AG04449 (cell line): Measurements from ENCODE around the gene PRR18.

ENCODE experiments used
- CTCF ChIA-PET: fragments of 350-600 bp; formaldehyde crosslinking; extraction: SDS; loops from one replicate; lab custom pipeline; 2021; ENCODE audit warnings: antibody characterized with exemption; lab: Yijun Ruan, JAX
- POLR2A ChIA-PET: fragments of 400-600, 350-600 bp; formaldehyde crosslinking; extraction: SDS; loops from one replicate; lab custom pipeline; 2020; ENCODE audit warnings: antibody characterized with exemption, inconsistent platforms; lab: Yijun Ruan, JAX
- DNase-seq: peaks from one replicate; pipeline ENCODE4 v3.0.0-alpha.2; 2010; ENCODE audit warnings: low read depth, low spot score
- H3K4me3 ChIP-seq: 2 replicates; pipeline ENCODE4 v1.5.1; 2011; ENCODE audit warnings: low read depth, mild to moderate bottlenecking, control low read depth, low read length
- TF ChIP-seq, protein P1 (sequence below): IDR thresholded peaks from one replicate; pipeline ENCODE4 v1.5.1; 2011; ENCODE audit warnings: mild to moderate bottlenecking, moderate library complexity, low read length, control low read depth, inconsistent platforms; ENCODE audit not compliant: insufficient read depth; ENCODE audit errors: missing control alignments

Gene PRR18

GRCh38 chr6:166315436-166315835 is 7.2 kb upstream of the PRR18 start:
- no peak for DNase-seq
- CTCF ChIA-PET = no interaction called here
- no peak overlapping the region for H3K4me3 ChIP-seq
- TF ChIP-seq, protein P1, sequence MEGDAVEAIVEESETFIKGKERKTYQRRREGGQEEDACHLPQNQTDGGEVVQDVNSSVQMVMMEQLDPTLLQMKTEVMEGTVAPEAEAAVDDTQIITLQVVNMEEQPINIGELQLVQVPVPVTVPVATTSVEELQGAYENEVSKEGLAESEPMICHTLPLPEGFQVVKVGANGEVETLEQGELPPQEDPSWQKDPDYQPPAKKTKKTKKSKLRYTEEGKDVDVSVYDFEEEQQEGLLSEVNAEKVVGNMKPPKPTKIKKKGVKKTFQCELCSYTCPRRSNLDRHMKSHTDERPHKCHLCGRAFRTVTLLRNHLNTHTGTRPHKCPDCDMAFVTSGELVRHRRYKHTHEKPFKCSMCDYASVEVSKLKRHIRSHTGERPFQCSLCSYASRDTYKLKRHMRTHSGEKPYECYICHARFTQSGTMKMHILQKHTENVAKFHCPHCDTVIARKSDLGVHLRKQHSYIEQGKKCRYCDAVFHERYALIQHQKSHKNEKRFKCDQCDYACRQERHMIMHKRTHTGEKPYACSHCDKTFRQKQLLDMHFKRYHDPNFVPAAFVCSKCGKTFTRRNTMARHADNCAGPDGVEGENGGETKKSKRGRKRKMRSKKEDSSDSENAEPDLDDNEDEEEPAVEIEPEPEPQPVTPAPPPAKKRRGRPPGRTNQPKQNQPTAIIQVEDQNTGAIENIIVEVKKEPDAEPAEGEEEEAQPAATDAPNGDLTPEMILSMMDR = no peak
- POLR2A ChIA-PET = no interaction called here

GRCh38 chr6:166314454-166314853 is 6.3 kb upstream of the PRR18 start:
- no peak for DNase-seq
- ChIA-PET POLR2A (no interaction called here), CTCF (interaction anchor here (1.2 to 2.6 kb wide), 8 partner anchors 11 to 99 kb away, joined by 4 to 26 read pairs (median 6); no protein-coding TSS in a partner anchor)
- no peak overlapping the region for H3K4me3 ChIP-seq
- TF ChIP-seq, protein P1 = no peak

DNA sequence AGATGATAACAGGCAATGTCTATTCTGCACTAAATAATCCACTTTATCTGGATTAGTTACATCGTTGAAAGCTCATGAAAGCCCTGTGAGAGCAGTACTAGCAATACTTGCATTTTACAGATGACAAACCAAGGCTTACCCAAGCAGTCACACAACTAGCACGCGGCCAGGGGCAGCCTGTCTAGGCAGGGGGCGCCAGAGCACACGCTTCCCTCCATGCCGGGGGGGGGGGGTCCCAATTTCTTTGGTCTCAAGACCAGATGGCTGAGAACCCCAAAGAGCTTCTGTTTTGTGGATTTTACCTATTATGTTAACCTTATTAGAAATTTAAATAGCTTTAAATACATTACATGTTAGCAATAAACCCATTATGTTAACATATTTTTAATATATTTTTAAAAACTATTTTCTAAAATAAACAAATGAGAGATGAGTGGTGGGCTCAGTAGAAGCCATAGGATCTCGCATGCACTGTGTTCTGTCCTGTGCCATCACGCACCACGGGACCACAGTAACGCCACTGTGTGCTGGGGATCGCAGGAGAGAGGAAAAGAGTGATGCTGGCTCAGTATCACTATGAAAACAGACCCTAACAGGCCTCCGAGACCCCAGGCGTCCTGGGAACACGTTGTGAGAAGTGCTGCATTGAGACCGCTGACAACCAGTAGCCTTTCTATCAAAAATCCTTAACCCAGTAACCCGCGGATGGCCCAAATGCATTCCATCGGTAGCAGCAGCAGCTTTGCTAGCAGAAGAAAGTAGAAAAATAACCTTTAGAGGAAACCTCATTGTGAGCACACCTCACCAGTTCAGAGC is 5.3 kb upstream of the PRR18 start:
- ChIA-PET CTCF (interaction anchor here (0.6 to 2.6 kb wide), 23 partner anchors 9 to 676 kb away, joined by 3 to 26 read pairs (median 5); partner anchors contain the start of gene SFT2D1), POLR2A (no interaction called here)
- no peak for DNase-seq
- no peak overlapping the region for H3K4me3 ChIP-seq
- TF ChIP-seq, protein P1 = peak; percentile 72

- ChIA-PET CTCF (interaction anchor here (0.6 to 2.6 kb wide), 21 partner anchors 9 to 677 kb away, joined by 3 to 26 read pairs (median 5); partner anchors contain the start of gene SFT2D1), POLR2A (no interaction called here)
- TF ChIP-seq, protein P1 = no peak
- H3K4me3 ChIP-seq = no peak overlapping the region
- no peak for DNase-seq
Measured at GRCh38 chr6:166312832-166313231, 4.6 kb upstream of the PRR18 start.

DNA sequence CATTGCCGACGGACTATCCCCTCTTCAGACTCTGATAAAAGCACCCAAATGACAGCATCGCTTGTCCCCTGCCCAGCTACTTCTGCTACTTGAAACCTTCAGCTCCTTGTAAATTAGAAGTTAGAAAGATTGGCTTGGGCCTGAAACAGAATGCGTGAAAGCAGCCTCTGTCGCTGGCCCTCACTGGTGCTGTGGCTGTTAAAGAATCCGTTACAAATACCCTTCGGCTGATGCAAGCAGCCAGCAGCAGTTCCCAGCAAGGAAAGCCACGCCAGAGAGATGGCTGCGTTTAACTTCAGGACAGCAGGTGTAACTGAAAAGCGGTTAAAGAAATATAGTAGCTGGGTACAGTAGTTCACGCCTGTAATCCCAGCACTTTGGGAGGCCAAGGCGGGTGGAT is 2.4 kb upstream of the PRR18 start:
- no peak for DNase-seq
- H3K4me3 ChIP-seq = no peak overlapping the region
- TF ChIP-seq, protein P1 = no peak
- CTCF ChIA-PET = interaction anchor here (1.2 to 2.1 kb wide), 4 partner anchors 10 to 89 kb away, joined by 3 to 14 read pairs (median 6); no protein-coding TSS in a partner anchor
- POLR2A ChIA-PET = no interaction called here

- POLR2A ChIA-PET = no interaction called here
Measured at GRCh38 chr6:166309977-166310376, 1.8 kb upstream of the PRR18 start.

More at GRCh38 chr6:166309977-166310376, 1.8 kb upstream of the PRR18 start:
- CTCF ChIA-PET = interaction anchor here (1.2 to 2.1 kb wide), 3 partner anchors 71 to 90 kb away, joined by 3 to 14 read pairs (median 7); no protein-coding TSS in a partner anchor
- DNase-seq = no peak
- TF ChIP-seq, protein P1 = no peak
- H3K4me3 ChIP-seq = no peak overlapping the region
